GM12875 (cell line): ENCODE results near the gene GTPBP3.
"Not testable (repeated sequence)": the region's sequence is repeated elsewhere in the genome, so short reads cannot be mapped to it uniquely, and the experiment has no call there.

Experiments used
- H3K4me3 ChIP-seq: one replicate; pipeline ENCODE4 v1.5.1; 2011; ENCODE audit warnings: low read depth, low read length, control low read depth
- TF ChIP-seq, protein P1 (sequence below): IDR thresholded peaks from 2 replicates; pipeline ENCODE4 v1.5.1; 2011; ENCODE audit warnings: low read depth, mild to moderate bottlenecking, control low read depth, inconsistent platforms, low read length, moderate library complexity, borderline replicate concordance; ENCODE audit not compliant: insufficient read depth

Gene GTPBP3, protein sequence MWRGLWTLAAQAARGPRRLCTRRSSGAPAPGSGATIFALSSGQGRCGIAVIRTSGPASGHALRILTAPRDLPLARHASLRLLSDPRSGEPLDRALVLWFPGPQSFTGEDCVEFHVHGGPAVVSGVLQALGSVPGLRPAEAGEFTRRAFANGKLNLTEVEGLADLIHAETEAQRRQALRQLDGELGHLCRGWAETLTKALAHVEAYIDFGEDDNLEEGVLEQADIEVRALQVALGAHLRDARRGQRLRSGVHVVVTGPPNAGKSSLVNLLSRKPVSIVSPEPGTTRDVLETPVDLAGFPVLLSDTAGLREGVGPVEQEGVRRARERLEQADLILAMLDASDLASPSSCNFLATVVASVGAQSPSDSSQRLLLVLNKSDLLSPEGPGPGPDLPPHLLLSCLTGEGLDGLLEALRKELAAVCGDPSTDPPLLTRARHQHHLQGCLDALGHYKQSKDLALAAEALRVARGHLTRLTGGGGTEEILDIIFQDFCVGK

GRCh38 chr19:17336872-17337674 is at the start of gene GTPBP3:
Gene GTPBP3 (plus strand): TSS chr19:17337553. CDS start chr19:17337612, 59 bp downstream.
- H3K4me3 ChIP-seq: peak within 1 kb of the TSS; percentile 78
- TF ChIP-seq, protein P1, sequence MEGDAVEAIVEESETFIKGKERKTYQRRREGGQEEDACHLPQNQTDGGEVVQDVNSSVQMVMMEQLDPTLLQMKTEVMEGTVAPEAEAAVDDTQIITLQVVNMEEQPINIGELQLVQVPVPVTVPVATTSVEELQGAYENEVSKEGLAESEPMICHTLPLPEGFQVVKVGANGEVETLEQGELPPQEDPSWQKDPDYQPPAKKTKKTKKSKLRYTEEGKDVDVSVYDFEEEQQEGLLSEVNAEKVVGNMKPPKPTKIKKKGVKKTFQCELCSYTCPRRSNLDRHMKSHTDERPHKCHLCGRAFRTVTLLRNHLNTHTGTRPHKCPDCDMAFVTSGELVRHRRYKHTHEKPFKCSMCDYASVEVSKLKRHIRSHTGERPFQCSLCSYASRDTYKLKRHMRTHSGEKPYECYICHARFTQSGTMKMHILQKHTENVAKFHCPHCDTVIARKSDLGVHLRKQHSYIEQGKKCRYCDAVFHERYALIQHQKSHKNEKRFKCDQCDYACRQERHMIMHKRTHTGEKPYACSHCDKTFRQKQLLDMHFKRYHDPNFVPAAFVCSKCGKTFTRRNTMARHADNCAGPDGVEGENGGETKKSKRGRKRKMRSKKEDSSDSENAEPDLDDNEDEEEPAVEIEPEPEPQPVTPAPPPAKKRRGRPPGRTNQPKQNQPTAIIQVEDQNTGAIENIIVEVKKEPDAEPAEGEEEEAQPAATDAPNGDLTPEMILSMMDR: no peak

GRCh38 chr19:17289489-17289888 is 47.9 kb upstream of the GTPBP3 start:
- no peak overlapping the region for H3K4me3 ChIP-seq
- TF ChIP-seq, protein P1: no peak

GRCh38 chr19:17292301-17293074 is 44.9 kb upstream of the GTPBP3 start:
- peak overlapping the region; percentile 71 for H3K4me3 ChIP-seq
- TF ChIP-seq, protein P1: peak; percentile 77; the same call in 1 of the 2 replicates

DNA sequence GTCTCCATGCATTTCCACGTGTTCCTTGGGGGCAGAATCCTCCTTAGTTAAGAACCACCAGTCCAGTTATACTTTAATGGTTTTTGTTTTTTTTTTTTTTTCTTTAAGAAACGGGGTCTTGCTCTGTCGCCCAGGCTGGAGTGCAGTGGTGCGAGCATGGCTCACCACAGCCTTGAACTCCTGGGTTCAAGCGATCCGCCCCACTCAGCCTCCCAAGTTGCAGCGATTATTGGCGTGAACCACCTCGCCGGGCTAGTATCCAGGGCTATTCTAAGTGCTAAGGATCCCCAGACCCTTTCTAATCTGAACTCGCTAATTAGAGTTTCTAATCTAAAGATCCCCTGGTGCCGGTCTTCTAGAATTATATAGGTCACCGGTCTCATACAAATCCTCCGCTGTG is 43.7 kb upstream of the GTPBP3 start:
- no peak overlapping the region for H3K4me3 ChIP-seq
- TF ChIP-seq, protein P1: no peak

GRCh38 chr19:17294051-17294891 is 43.1 kb upstream of the GTPBP3 start:
- no peak overlapping the region for H3K4me3 ChIP-seq
- TF ChIP-seq, protein P1: no peak

DNA sequence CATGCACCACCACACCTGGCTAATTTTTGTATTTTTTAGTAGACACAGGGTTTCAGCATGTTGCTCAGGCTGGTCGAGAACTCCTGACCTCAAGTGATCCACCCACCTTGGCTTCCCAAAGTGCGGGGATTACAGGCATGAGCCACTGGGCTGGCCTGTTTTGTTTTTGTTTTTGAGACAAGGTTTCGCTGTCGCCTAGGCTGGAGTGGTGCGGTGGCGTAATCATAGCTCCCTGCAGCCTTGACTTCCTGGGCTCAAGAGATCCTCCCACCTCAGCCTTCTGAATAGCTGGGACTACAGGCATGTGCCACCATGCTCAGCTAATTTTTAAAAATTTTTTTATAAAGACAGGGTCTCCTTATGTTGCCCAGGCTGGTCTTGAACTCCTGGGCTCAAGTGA is 41.8 kb upstream of the GTPBP3 start:
- H3K4me3 ChIP-seq: not testable (repeated sequence)
